Stomach smooth muscle (tissue), 2 donors: ENCODE data around the gene RETREG2.
A peak's percentile ranks its signal among the peaks of the same experiment; 100 is the strongest.

Experiments
- H3K27ac ChIP-seq: one replicate; pipeline ENCODE4 v1.7.0; 2013; ENCODE audit warnings: mild to moderate bottlenecking, low read length, inconsistent platforms
- H3K27me3 ChIP-seq, 2 donors: one replicate each; pipeline ENCODE4 v1.7.0; 2013; ENCODE audit warnings: low read length in 2 of 2; ENCODE audit not compliant: insufficient read depth in 2 of 2, control insufficient read depth in 1 of 2
- H3K36me3 ChIP-seq, 2 donors: one replicate each; pipeline ENCODE4 v1.7.0; 2013; ENCODE audit warnings: low read length in 2 of 2; ENCODE audit not compliant: control insufficient read depth in 2 of 2, insufficient read depth in 2 of 2
- H3K4me1 ChIP-seq: one replicate; pipeline ENCODE4 v1.7.0; 2013; ENCODE audit warnings: low read length; ENCODE audit not compliant: control insufficient read depth, insufficient read depth
- H3K4me3 ChIP-seq, 2 donors: one replicate each; pipeline ENCODE4 v1.7.0; 2013; ENCODE audit warnings: low read length in 2 of 2
- H3K9ac ChIP-seq, 2 donors: one replicate each; pipeline ENCODE4 v1.7.0; 2013; ENCODE audit warnings: low read length in 2 of 2, mild to moderate bottlenecking in 1 of 2
- H3K9me3 ChIP-seq, 2 donors: one replicate each; pipeline ENCODE4 v1.7.0; 2013; ENCODE audit warnings: low read length in 2 of 2; ENCODE audit not compliant: control insufficient read depth in 2 of 2
- donor health status: healthy.
- donor health status: Pancreatic carcinoma.

Gene RETREG2

GRCh38 chr2:219177552-219178376 lies at the start of gene RETREG2:
Gene RETREG2 (plus strand): TSS chr2:219178275. CDS start chr2:219178353, 78 bp downstream.
- Histone ChIP-seq H3K9me3 (no peaks in the 10 kb centered on the region), H3K9ac (peak within 1 kb of the TSS; percentile 99), H3K36me3 (peaks cover 47 to 51% of the 10 kb centered on the region in 2 donors), H3K27me3 (no peaks in the 10 kb centered on the region), H3K4me3 (peak within 1 kb of the TSS; percentile 88 to 93), H3K27ac (peak within 1 kb of the TSS; percentile 99), H3K4me1 (peaks cover 50% of the 10 kb centered on the region)

- Histone ChIP-seq H3K36me3 (no peaks in the 10 kb centered on the region), H3K27me3 (no peaks in the 10 kb centered on the region), H3K9me3 (no peaks in the 10 kb centered on the region), H3K4me1 (no peaks in the 10 kb centered on the region), H3K27ac (no peak overlapping the region), H3K4me3 (no peak overlapping the region), H3K9ac (no peak overlapping the region)
Measured at GRCh38 chr2:219128396-219128795, 49.7 kb upstream of the RETREG2 start.

GRCh38 chr2:219129589-219129988 lies 48.5 kb upstream of the RETREG2 start:
- no peak overlapping the region for H3K27ac ChIP-seq
- H3K9ac ChIP-seq = no peak overlapping the region
- H3K9me3 ChIP-seq = no peaks in the 10 kb centered on the region
- no peaks in the 10 kb centered on the region for H3K4me1 ChIP-seq
- no peak overlapping the region for H3K4me3 ChIP-seq
- no peaks in the 10 kb centered on the region for H3K27me3 ChIP-seq
- no peaks in the 10 kb centered on the region for H3K36me3 ChIP-seq

- Histone ChIP-seq H3K4me3 (no peak overlapping the region), H3K9ac (no peak overlapping the region), H3K36me3 (no peaks in the 10 kb centered on the region), H3K9me3 (no peaks in the 10 kb centered on the region), H3K27me3 (no peaks in the 10 kb centered on the region), H3K4me1 (no peaks in the 10 kb centered on the region), H3K27ac (no peak overlapping the region)
Measured at GRCh38 chr2:219131327-219131726, 46.7 kb upstream of the RETREG2 start.

GRCh38 chr2:219131744-219132143 lies 46.3 kb upstream of the RETREG2 start:
- no peak overlapping the region for H3K4me3 ChIP-seq

GRCh38 chr2:219133976-219134375 lies 44.1 kb upstream of the RETREG2 start:
- Histone ChIP-seq H3K9ac (no peak overlapping the region), H3K4me1 (no peaks in the 10 kb centered on the region), H3K27me3 (no peaks in the 10 kb centered on the region), H3K36me3 (no peaks in the 10 kb centered on the region), H3K4me3 (no peak overlapping the region), H3K9me3 (no peaks in the 10 kb centered on the region), H3K27ac (no peak overlapping the region)

More at GRCh38 chr2:219131744-219132143, 46.3 kb upstream of the RETREG2 start:
- Histone ChIP-seq H3K4me1 (no peaks in the 10 kb centered on the region), H3K36me3 (no peaks in the 10 kb centered on the region), H3K9me3 (no peaks in the 10 kb centered on the region), H3K27me3 (no peaks in the 10 kb centered on the region), H3K27ac (no peak overlapping the region), H3K9ac (no peak overlapping the region)

- H3K9me3 ChIP-seq = no peaks in the 10 kb centered on the region
- peaks cover 12 to 14% of the 10 kb centered on the region in 2 donors for H3K36me3 ChIP-seq
- H3K27ac ChIP-seq = no peak overlapping the region
- no peak overlapping the region for H3K9ac ChIP-seq
- H3K27me3 ChIP-seq = no peaks in the 10 kb centered on the region
- no peaks in the 10 kb centered on the region for H3K4me1 ChIP-seq
- H3K4me3 ChIP-seq = no peak overlapping the region
Measured at GRCh38 chr2:219140722-219141121, 37.4 kb upstream of the RETREG2 start.

- no peak overlapping the region for H3K27ac ChIP-seq
- H3K36me3 ChIP-seq = peaks cover 20 to 26% of the 10 kb centered on the region in 2 donors
Measured at GRCh38 chr2:219142329-219142728, 35.7 kb upstream of the RETREG2 start.

GRCh38 chr2:219149667-219150066 lies 28.4 kb upstream of the RETREG2 start:
- no peaks in the 10 kb centered on the region for H3K9me3 ChIP-seq
- no peak overlapping the region for H3K4me3 ChIP-seq
- H3K4me1 ChIP-seq = no peaks in the 10 kb centered on the region
- H3K27me3 ChIP-seq = no peaks in the 10 kb centered on the region
- H3K27ac ChIP-seq = no peak overlapping the region
- peaks cover 8 to 19% of the 10 kb centered on the region in 2 donors for H3K36me3 ChIP-seq
- H3K9ac ChIP-seq = no peak overlapping the region

More at GRCh38 chr2:219142329-219142728, 35.7 kb upstream of the RETREG2 start:
- H3K9me3 ChIP-seq = no peaks in the 10 kb centered on the region
- no peak overlapping the region for H3K9ac ChIP-seq
- no peaks in the 10 kb centered on the region for H3K4me1 ChIP-seq
- no peaks in the 10 kb centered on the region for H3K27me3 ChIP-seq
- H3K4me3 ChIP-seq = no peak overlapping the region

GRCh38 chr2:219155054-219155644 lies 22.9 kb upstream of the RETREG2 start:
- Histone ChIP-seq H3K4me3 (no peak overlapping the region), H3K4me1 (peaks cover 7% of the 10 kb centered on the region), H3K27me3 (no peaks in the 10 kb centered on the region), H3K9me3 (no peaks in the 10 kb centered on the region), H3K36me3 (peaks cover 3 to 15% of the 10 kb centered on the region in 2 donors), H3K9ac (no peak overlapping the region), H3K27ac (no peak overlapping the region)

- no peak overlapping the region for H3K27ac ChIP-seq
- no peak overlapping the region for H3K4me3 ChIP-seq
- H3K4me1 ChIP-seq = peaks cover 14% of the 10 kb centered on the region
- no peak overlapping the region for H3K9ac ChIP-seq
- H3K9me3 ChIP-seq = no peaks in the 10 kb centered on the region
- no peaks in the 10 kb centered on the region for H3K27me3 ChIP-seq
- H3K36me3 ChIP-seq = peaks cover 3 to 15% of the 10 kb centered on the region in 2 donors
Measured at GRCh38 chr2:219157396-219157795, 20.7 kb upstream of the RETREG2 start.
